GM21737 (cell line): ENCODE results near the gene POU4F3.
"Not testable (repeated sequence)": the region's sequence is repeated elsewhere in the genome, so short reads cannot be mapped to it uniquely, and the experiment has no call there.

ENCODE experiments used
- ATAC-seq: cut with Tn5 transposase; IDR thresholded peaks from one replicate; pipeline ENCODE4 v1.9.1; 2021; ENCODE audit warnings: mild to moderate bottlenecking, moderate library complexity; ENCODE audit not compliant: unreplicated experiment

The POU4F3 gene

GRCh38 chr5:146338774-146339714 lies at the start of gene POU4F3:
TSS of gene POU4F3 (plus strand) at chr5:146338839. CDS start at chr5:146339113, 274 bp downstream.
- ATAC-seq = no peak

GRCh38 chr5:146290318-146290717 lies 48.3 kb upstream of the POU4F3 start:
- no peak for ATAC-seq

GRCh38 chr5:146291421-146292074 lies 47.1 kb upstream of the POU4F3 start:
- ATAC-seq = peak; percentile 60

- no peak for ATAC-seq
These were observed 42.4 kb upstream of the POU4F3 start for GRCh38 chr5:146296245-146296644.

- not testable (repeated sequence) for ATAC-seq
These were observed 39.7 kb upstream of the POU4F3 start for GRCh38 chr5:146298920-146299319.

GRCh38 chr5:146301626-146302025 lies 37.0 kb upstream of the POU4F3 start:
- ATAC-seq = no peak

GRCh38 chr5:146302406-146302805 lies 36.2 kb upstream of the POU4F3 start:
- ATAC-seq = no peak

- no peak for ATAC-seq
These were observed 31.8 kb upstream of the POU4F3 start for GRCh38 chr5:146306838-146307237.

- ATAC-seq = no peak
These were observed 30.8 kb upstream of the POU4F3 start for GRCh38 chr5:146307796-146308195.

- ATAC-seq = no peak
These were observed 28.1 kb upstream of the POU4F3 start for GRCh38 chr5:146310540-146310939.

GRCh38 chr5:146311278-146311677 lies 27.4 kb upstream of the POU4F3 start:
- no peak for ATAC-seq

- ATAC-seq = no peak
These were observed 25.6 kb upstream of the POU4F3 start for GRCh38 chr5:146313027-146313426.

GRCh38 chr5:146321571-146321970 lies 17.1 kb upstream of the POU4F3 start:
- ATAC-seq = no peak

GRCh38 chr5:146327257-146327870 lies 11.3 kb upstream of the POU4F3 start:
- ATAC-seq = no peak

GRCh38 chr5:146327989-146328388 lies 10.7 kb upstream of the POU4F3 start:
- no peak for ATAC-seq

- no peak for ATAC-seq
These were observed 8.9 kb upstream of the POU4F3 start for GRCh38 chr5:146329697-146330096.

GRCh38 chr5:146331423-146331822 lies 7.2 kb upstream of the POU4F3 start:
- ATAC-seq = no peak

GRCh38 chr5:146334074-146334533 lies 4.5 kb upstream of the POU4F3 start:
- no peak for ATAC-seq

- ATAC-seq = no peak
These were observed 2.4 kb upstream of the POU4F3 start for GRCh38 chr5:146336197-146336596.

- no peak for ATAC-seq
These were observed 1.3 kb upstream of the POU4F3 start for GRCh38 chr5:146337264-146337904.

- no peak for ATAC-seq
These were observed 711 bp upstream of the POU4F3 start for GRCh38 chr5:146337928-146338327.
